ENCODE data around the gene NOS3. TPM values are rescaled to one million over a fixed set of nuclear protein-coding genes. Genes with fewer than 3 reads are reported as not detected.

The NOS3 gene
- total and polyA plus RNA-seq, 2 donors (not counting 3 experiments of a cell fraction or from before 2014, with no cell fraction given): 82.8 to 95.1 TPM

- Histone ChIP-seq H3K9me3 (replicated peaks; ENCODE audit: control insufficient read depth, insufficient read depth, low read length) (no peaks in the 10 kb centered on the region), H3K36me3 (ENCODE audit: control insufficient read depth in 2 of 2, extremely low read depth in 1 of 2, insufficient read depth in 2 of 2, low read length in 2 of 2) (no peaks in the 10 kb centered on the region), H3K4me1 (ENCODE audit: control insufficient read depth, extremely low read depth, insufficient read depth, low read length) (no peaks in the 10 kb centered on the region), H3K27ac (ENCODE audit: insufficient read depth, low read depth, low read length) (no peak overlapping the region), H4K20me1 (replicated peaks; ENCODE audit: control insufficient read depth, extremely low read depth, insufficient read depth, low read length) (no peaks in the 10 kb centered on the region), H3K4me2 (ENCODE audit: insufficient read depth, low read length) (no peak overlapping the region), H3K9me1 (replicated peaks; ENCODE audit: control insufficient read depth, extremely low read depth, insufficient read depth, low read length) (no peaks in the 10 kb centered on the region), H3K9ac (replicated peaks; ENCODE audit: extremely low read depth, insufficient read depth, low read length) (no peak overlapping the region), H3K79me2 (ENCODE audit: control insufficient read depth, insufficient read depth, low read length) (no peaks in the 10 kb centered on the region), H2AFZ (ENCODE audit: low read depth, low read length) (no peak overlapping the region), H3K4me3 (replicated peaks in 1 of 3; ENCODE audit: insufficient read depth in 1 of 3, low read depth in 1 of 3, low read length in 3 of 3) (no peak overlapping the region), H3K27me3 (ENCODE audit: control insufficient read depth in 2 of 2, insufficient read depth in 2 of 2, low read length in 2 of 2) (peaks cover 18 to 22% of the 10 kb centered on the region in 2 experiments)
- intact Hi-C loops (cut with micrococcal nuclease) (no loop called here), dilution Hi-C loops (cut with MboI; ENCODE audit: extremely low pct_ligation_motif_present, low sequenced_read_pairs) (no loop called here)
- ChIA-PET POLR2A (no interaction called here), CTCF (no interaction called here)
- FAIRE-seq (no peak), DNase-seq (ENCODE audit: low read depth, low spot score) (no peak)
- no TSS peak for BruUV-seq (replicated peaks)
- TF ChIP-seq, protein P1, sequence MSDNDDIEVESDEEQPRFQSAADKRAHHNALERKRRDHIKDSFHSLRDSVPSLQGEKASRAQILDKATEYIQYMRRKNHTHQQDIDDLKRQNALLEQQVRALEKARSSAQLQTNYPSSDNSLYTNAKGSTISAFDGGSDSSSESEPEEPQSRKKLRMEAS (IDR thresholded peaks at IDR 0.05; ENCODE audit: insufficient read depth, insufficient read length): no peak
- TF ChIP-seq GATA2 (IDR thresholded peaks at IDR 0.05; ENCODE audit: insufficient read depth, insufficient read length, low read depth, low read length) (no peak), EZH2 (IDR thresholded peaks at IDR 0.05; ENCODE audit: borderline replicate concordance, low read depth, low read length, severe bottlenecking) (peak; percentile 41)
Observed at GRCh38 chr7:150955519-150956394, 35.1 kb upstream of the NOS3 start.

DNA sequence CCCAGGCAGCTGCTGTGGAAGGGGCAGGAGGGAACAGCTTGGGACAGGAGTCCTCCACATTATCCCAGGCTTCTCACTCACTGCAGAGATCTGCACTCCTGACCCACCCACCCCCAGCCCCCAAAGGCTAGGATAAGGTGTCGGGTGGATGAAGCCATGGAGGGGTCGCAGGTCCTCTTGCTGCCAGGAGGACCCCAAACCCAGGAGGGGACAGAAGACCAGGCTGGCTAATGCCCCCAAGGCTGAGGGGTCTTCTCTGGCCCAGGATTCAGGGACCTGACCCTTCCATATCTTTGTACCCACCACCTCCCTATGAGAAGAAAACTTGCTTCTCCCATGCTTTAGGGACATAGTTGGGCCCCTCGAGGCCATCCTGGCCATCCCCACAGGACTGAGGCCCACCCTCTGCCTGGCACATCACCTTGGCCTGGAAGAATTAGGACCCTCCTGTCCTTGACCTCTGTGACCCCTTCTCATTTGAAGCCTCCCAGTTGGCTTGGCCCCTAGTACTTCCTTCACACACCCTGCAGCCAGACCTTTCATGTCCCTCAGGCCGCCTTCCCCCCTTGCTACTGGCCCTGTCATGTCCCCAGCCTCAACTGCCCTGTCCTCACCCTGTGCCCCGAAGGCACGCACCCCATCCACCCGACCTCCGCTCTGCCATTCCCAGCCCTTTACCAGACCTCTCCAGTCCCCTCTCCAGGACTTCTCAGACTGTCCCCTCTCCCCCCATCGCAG lies 34.3 kb upstream of the NOS3 start:
- DNase-seq (ENCODE audit: low read depth, low spot score): no peak
- no peak overlapping the region for H2AFZ ChIP-seq (ENCODE audit: low read depth, low read length)
- no peaks in the 10 kb centered on the region for H3K9me1 ChIP-seq (replicated peaks; ENCODE audit: control insufficient read depth, extremely low read depth, insufficient read depth, low read length)
- H3K36me3 ChIP-seq (ENCODE audit: control insufficient read depth in 2 of 2, extremely low read depth in 1 of 2, insufficient read depth in 2 of 2, low read length in 2 of 2): no peaks in the 10 kb centered on the region
- peaks cover 18 to 22% of the 10 kb centered on the region in 2 experiments for H3K27me3 ChIP-seq (ENCODE audit: control insufficient read depth in 2 of 2, insufficient read depth in 2 of 2, low read length in 2 of 2)
- intact Hi-C loops (cut with micrococcal nuclease) (no loop called here), dilution Hi-C loops (cut with MboI; ENCODE audit: extremely low pct_ligation_motif_present, low sequenced_read_pairs) (no loop called here)
- CTCF ChIA-PET: no interaction called here
- H3K4me2 ChIP-seq (ENCODE audit: insufficient read depth, low read length): no peak overlapping the region
- H4K20me1 ChIP-seq (replicated peaks; ENCODE audit: control insufficient read depth, extremely low read depth, insufficient read depth, low read length): no peaks in the 10 kb centered on the region
- H3K4me3 ChIP-seq (replicated peaks in 1 of 3; ENCODE audit: insufficient read depth in 1 of 3, low read depth in 1 of 3, low read length in 3 of 3): no peak overlapping the region
- TF ChIP-seq POLR2A (IDR thresholded peaks at IDR 0.05; ENCODE audit: low read depth, low read length) (no peak), FOS (IDR thresholded peaks at IDR 0.05; ENCODE audit: borderline replicate concordance, insufficient read depth, low read length) (no peak), EZH2 (IDR thresholded peaks at IDR 0.05; ENCODE audit: borderline replicate concordance, low read depth, low read length, severe bottlenecking) (no peak), POLR2AphosphoS5 (IDR thresholded peaks at IDR 0.05; ENCODE audit: insufficient read depth, low read depth, low read length) (no peak), JUN (IDR thresholded peaks at IDR 0.05; ENCODE audit: borderline replicate concordance, insufficient read depth, insufficient read length, low read depth) (no peak), MYC (IDR thresholded peaks at IDR 0.05; ENCODE audit: low read depth, low read length) (no peak), GATA2 (IDR thresholded peaks at IDR 0.05; ENCODE audit: insufficient read depth, insufficient read length, low read depth, low read length) (no peak), CTCF (IDR thresholded peaks at IDR 0.05; ENCODE audit: extremely low read depth in 1 of 2, insufficient read depth in 1 of 2, low read depth in 1 of 2, low read length in 2 of 2) (no peak)
- TF ChIP-seq, protein P1 (IDR thresholded peaks at IDR 0.05; ENCODE audit: insufficient read depth, insufficient read length): no peak
- FAIRE-seq: no peak
- H3K9ac ChIP-seq (replicated peaks; ENCODE audit: extremely low read depth, insufficient read depth, low read length): no peak overlapping the region
- H3K4me1 ChIP-seq (ENCODE audit: control insufficient read depth, extremely low read depth, insufficient read depth, low read length): no peaks in the 10 kb centered on the region
- POLR2A ChIA-PET: no interaction called here
- H3K27ac ChIP-seq (ENCODE audit: insufficient read depth, low read depth, low read length): no peak overlapping the region
- no peaks in the 10 kb centered on the region for H3K9me3 ChIP-seq (replicated peaks; ENCODE audit: control insufficient read depth, insufficient read depth, low read length)
- no peaks in the 10 kb centered on the region for H3K79me2 ChIP-seq (ENCODE audit: control insufficient read depth, insufficient read depth, low read length)
- BruUV-seq (replicated peaks): no TSS peak
